HEK293T (cell line): Measurements from ENCODE around the gene ZNF513.

Source experiments
- CTCF ChIA-PET: fragments of 350-600 bp; formaldehyde crosslinking; extraction: SDS; loops from one replicate; lab custom pipeline; 2021; ENCODE audit warnings: antibody characterized with exemption, inconsistent platforms; lab: Yijun Ruan, JAX
- POLR2A ChIA-PET: fragments of 350-600 bp; formaldehyde crosslinking; extraction: SDS; loops from one replicate; lab custom pipeline; 2020; ENCODE audit warnings: antibody characterized with exemption, inconsistent platforms; lab: Yijun Ruan, JAX
- DNase-seq: peaks from one replicate; pipeline ENCODE4 v3.0.0; 2012; ENCODE audit warnings: mixed read lengths; ENCODE audit errors: extremely low spot score
- ARNT ChIP-seq: fragments of 450-650 bp; IDR thresholded peaks from 2 replicates; pipeline ENCODE4 v1.6.1; 2017; ENCODE audit warnings: mild to moderate bottlenecking
- BHLHE40 ChIP-seq: fragments of 450-650 bp; IDR thresholded peaks from 2 replicates; pipeline ENCODE4 v1.6.1; 2016; ENCODE audit warnings: mild to moderate bottlenecking, moderate library complexity, borderline replicate concordance
- CTBP1 ChIP-seq: fragments of 450-650 bp; IDR thresholded peaks from 2 replicates; pipeline ENCODE4 v1.6.1; 2016; ENCODE audit warnings: borderline replicate concordance
- ELF4 ChIP-seq: fragments of 450-650 bp; IDR thresholded peaks from 2 replicates; pipeline ENCODE4 v1.6.1; 2017; ENCODE audit warnings: antibody characterized with exemption
- FOXA1 ChIP-seq: fragments of 450-650 bp; IDR thresholded peaks from 2 replicates; pipeline ENCODE4 v1.6.1; 2016; ENCODE audit warnings: mild to moderate bottlenecking
- FOXK2 ChIP-seq: fragments of 450-650 bp; IDR thresholded peaks from 2 replicates; pipeline ENCODE4 v1.6.1; 2016; ENCODE audit warnings: mild to moderate bottlenecking
- FOXM1 ChIP-seq: fragments of 450-650 bp; IDR thresholded peaks from 2 replicates; pipeline ENCODE4 v1.6.1; 2017; ENCODE audit warnings: mild to moderate bottlenecking, borderline replicate concordance
- HDGF ChIP-seq: fragments of 450-650 bp; IDR thresholded peaks from 2 replicates; pipeline ENCODE4 v1.6.1; 2017; ENCODE audit warnings: antibody characterized with exemption, borderline replicate concordance
- L3MBTL2 ChIP-seq: fragments of 450-650 bp; conservative IDR thresholded peaks from 2 replicates; pipeline ENCODE4 v1.6.1; 2016; ENCODE audit warnings: mild to moderate bottlenecking
- LEF1 ChIP-seq: fragments of 450-650 bp; IDR thresholded peaks from 2 replicates; pipeline ENCODE4 v1.6.1; 2017; ENCODE audit warnings: mild to moderate bottlenecking, borderline replicate concordance
- NFRKB ChIP-seq: fragments of 450-650 bp; IDR thresholded peaks from 2 replicates; pipeline ENCODE4 v1.6.1; 2016; ENCODE audit warnings: mild to moderate bottlenecking, moderate library complexity
- PKNOX1 ChIP-seq: fragments of 450-650 bp; IDR thresholded peaks from 2 replicates; pipeline ENCODE4 v1.6.1; 2016
- SP1 ChIP-seq: fragments of 450-650 bp; IDR thresholded peaks from 2 replicates; pipeline ENCODE4 v1.6.1; 2017
- SUZ12 ChIP-seq: fragments of 450-650 bp; IDR thresholded peaks from 2 replicates; pipeline ENCODE4 v1.6.1; 2016; ENCODE audit warnings: mild to moderate bottlenecking
- TARDBP ChIP-seq: fragments of 450-650 bp; IDR thresholded peaks from 2 replicates; pipeline ENCODE4 v1.6.1; 2016
- ZNF384 ChIP-seq: fragments of 450-650 bp; IDR thresholded peaks from 2 replicates; pipeline ENCODE4 v1.6.1; 2016

ZNF513 gene

GRCh38 chr2:27351802-27352598, 28.5 kb downstream of the ZNF513 start:
- ChIA-PET POLR2A (interaction anchor here (0.7 to 1.2 kb wide), 2 partner anchors 18 to 29 kb away, joined by 3 read pairs; no protein-coding TSS in a partner anchor), CTCF (no interaction called here)
- TF ChIP-seq BHLHE40 (no peak), ELF4 (no peak), LEF1 (no peak), L3MBTL2 (no peak)
- DNase-seq: no peak

- no peak for TF ChIP-seq ZNF384
- no peak for TF ChIP-seq FOXA1
- TF ChIP-seq TARDBP: no peak
- no peak for TF ChIP-seq HDGF
- TF ChIP-seq BHLHE40: no peak
- no peak for TF ChIP-seq FOXK2
- POLR2A ChIA-PET: no interaction called here
- CTCF ChIA-PET: no interaction called here
- DNase-seq: no peak
Observed at GRCh38 chr2:27350106-27350693, 30.3 kb downstream of the ZNF513 start.

GRCh38 chr2:27347641-27348040, 32.9 kb downstream of the ZNF513 start:
- POLR2A ChIA-PET: no interaction called here
- no peak for DNase-seq
- no peak for TF ChIP-seq L3MBTL2
- no peak for TF ChIP-seq ZNF384
- no peak for TF ChIP-seq ARNT
- no peak for TF ChIP-seq TARDBP
- TF ChIP-seq CTBP1: no peak
- no peak for TF ChIP-seq BHLHE40
- TF ChIP-seq FOXK2: no peak
- no peak for TF ChIP-seq ELF4
- TF ChIP-seq FOXA1: no peak
- TF ChIP-seq PKNOX1: no peak
- no peak for TF ChIP-seq FOXM1
- TF ChIP-seq HDGF: no peak
- TF ChIP-seq NFRKB: no peak
- CTCF ChIA-PET: no interaction called here

GRCh38 chr2:27336173-27336572, 44.4 kb downstream of the ZNF513 start:
- DNase-seq: no peak
- ChIA-PET POLR2A (interaction anchor here (1.7 to 2.5 kb wide), 2 partner anchors 14 to 21 kb away, joined by 3 to 12 read pairs; partner anchors contain the start of gene MPV17), CTCF (no interaction called here)
- TF ChIP-seq BHLHE40: no peak
- TF ChIP-seq NFRKB: no peak
- no peak for TF ChIP-seq ARNT
- TF ChIP-seq PKNOX1: no peak
- TF ChIP-seq FOXM1: no peak
- TF ChIP-seq FOXA1: no peak
- no peak for TF ChIP-seq SUZ12
- TF ChIP-seq FOXK2: no peak
- TF ChIP-seq LEF1: no peak
- no peak for TF ChIP-seq L3MBTL2
- no peak for TF ChIP-seq ELF4
- TF ChIP-seq SP1: no peak
- no peak for TF ChIP-seq CTBP1

GRCh38 chr2:27335311-27335710, 45.2 kb downstream of the ZNF513 start:
- no peak for DNase-seq
- no peak for TF ChIP-seq SP1
- no peak for TF ChIP-seq L3MBTL2
- no peak for TF ChIP-seq BHLHE40
- no peak for TF ChIP-seq LEF1
- no peak for TF ChIP-seq CTBP1
- no peak for TF ChIP-seq TARDBP
- no peak for TF ChIP-seq SUZ12
- TF ChIP-seq ZNF384: no peak
- no peak for TF ChIP-seq PKNOX1
- no peak for TF ChIP-seq ELF4
- TF ChIP-seq FOXK2: no peak
- no peak for TF ChIP-seq FOXA1
- no peak for TF ChIP-seq FOXM1
- ChIA-PET POLR2A (interaction anchor here (2.5 kb wide), 1 partner anchor 13 kb away, joined by 12 read pairs; the partner anchor contains the start of gene MPV17), CTCF (no interaction called here)
